ENCODE data around the gene BDKRB2.

BDKRB2 gene

GRCh38 chr14:96198430-96199130 lies 6.1 kb upstream of the BDKRB2 start:
- no peak for DNase-seq (ENCODE audit: low read depth in 2 of 2)

- DNase-seq (ENCODE audit: low read depth in 2 of 2), result no peak
Measured at GRCh38 chr14:96201157-96201556, 3.5 kb upstream of the BDKRB2 start.

- DNase-seq (ENCODE audit: low read depth in 2 of 2), result no peak
Measured at GRCh38 chr14:96201965-96202364, 2.7 kb upstream of the BDKRB2 start.

- no peak for DNase-seq (ENCODE audit: low read depth in 2 of 2)
Measured at GRCh38 chr14:96202441-96203094, 2.1 kb upstream of the BDKRB2 start.

- DNase-seq (ENCODE audit: low read depth in 2 of 2), result no peak
Measured at GRCh38 chr14:96203116-96203515, 1.5 kb upstream of the BDKRB2 start.

GRCh38 chr14:96203635-96204034 lies 1.0 kb upstream of the BDKRB2 start:
- DNase-seq (ENCODE audit: low read depth in 2 of 2), result no peak

- DNase-seq (ENCODE audit: low read depth in 2 of 2), result no peak
Measured at GRCh38 chr14:96205059-96205977, 679 bp downstream of the BDKRB2 start.

- DNase-seq (ENCODE audit: low read depth in 2 of 2), result no peak
Measured at GRCh38 chr14:96205978-96206360, 1.3 kb downstream of the BDKRB2 start.

GRCh38 chr14:96206461-96206860 lies 1.8 kb downstream of the BDKRB2 start:
- DNase-seq (ENCODE audit: low read depth in 2 of 2), result no peak

- DNase-seq (ENCODE audit: low read depth in 2 of 2), result no peak
Measured at GRCh38 chr14:96207686-96208085, 3.0 kb downstream of the BDKRB2 start.

- no peak for DNase-seq (ENCODE audit: low read depth in 2 of 2)
Measured at GRCh38 chr14:96208739-96209138, 4.1 kb downstream of the BDKRB2 start.

GRCh38 chr14:96212140-96212539 lies 7.5 kb downstream of the BDKRB2 start:
- DNase-seq (ENCODE audit: low read depth in 2 of 2), result no peak

GRCh38 chr14:96212896-96213295 lies 8.3 kb downstream of the BDKRB2 start:
- DNase-seq (ENCODE audit: low read depth in 2 of 2), result no peak

- no peak for DNase-seq (ENCODE audit: low read depth in 2 of 2)
Measured at GRCh38 chr14:96213871-96214465, 9.3 kb downstream of the BDKRB2 start.

GRCh38 chr14:96214793-96215192 lies 10.2 kb downstream of the BDKRB2 start:
- DNase-seq (ENCODE audit: low read depth in 2 of 2), result no peak

- DNase-seq (ENCODE audit: low read depth in 2 of 2), result no peak
Measured at GRCh38 chr14:96215452-96216244, 11.0 kb downstream of the BDKRB2 start.

- DNase-seq (ENCODE audit: low read depth in 2 of 2), result no peak
Measured at GRCh38 chr14:96216627-96217026, 12.0 kb downstream of the BDKRB2 start.

GRCh38 chr14:96217376-96217913 lies 12.8 kb downstream of the BDKRB2 start:
- DNase-seq (ENCODE audit: low read depth in 2 of 2), result no peak

- no peak for DNase-seq (ENCODE audit: low read depth in 2 of 2)
Measured at GRCh38 chr14:96221109-96221650, 16.5 kb downstream of the BDKRB2 start.

- no peak for DNase-seq (ENCODE audit: low read depth in 2 of 2)
Measured at GRCh38 chr14:96221841-96222240, 17.2 kb downstream of the BDKRB2 start.

Data from activated CD8-positive, alpha-beta memory T cell treated with anti-CD3 and anti-CD28 coated beads for 4 hours (primary cell).